Astrocyte (in vitro differentiated cells and primary cell): ENCODE data around the gene FSD1. TPM values are rescaled to one million over a fixed set of nuclear protein-coding genes. Genes with fewer than 3 reads are reported as not detected.
A peak's percentile ranks its signal among the peaks of the same experiment; 100 is the strongest.

Experiments used
- DNase-seq: peaks from one replicate; pipeline ENCODE4 v3.0.0-alpha.2; 2010; ENCODE audit warnings: low read depth
- FAIRE-seq: peaks from 2 replicates; lab custom pipeline; 2011; peaks lifted over from hg19 to GRCh38; lab: Jason Lieb, UNC
- H2AFZ ChIP-seq: 2 replicates; pipeline ENCODE4 v1.6.0; 2012; ENCODE audit warnings: low read depth, low read length, inconsistent platforms
- H3K27ac ChIP-seq: 2 replicates; pipeline ENCODE4 v1.5.1; 2011; ENCODE audit warnings: low read depth, low read length, inconsistent platforms
- H3K27me3 ChIP-seq: 2 replicates; pipeline ENCODE4 v1.6.0; 2011; ENCODE audit warnings: low read length, inconsistent platforms; ENCODE audit not compliant: insufficient read depth
- H3K36me3 ChIP-seq: 2 replicates; pipeline ENCODE4 v1.5.1; 2011; ENCODE audit warnings: low read length, inconsistent platforms; ENCODE audit not compliant: insufficient read depth
- H3K4me1 ChIP-seq: 2 replicates; pipeline ENCODE4 v1.5.1; 2011; ENCODE audit warnings: low read length, inconsistent platforms; ENCODE audit not compliant: insufficient read depth
- H3K4me2 ChIP-seq: 2 replicates; pipeline ENCODE4 v1.6.0; 2012; ENCODE audit warnings: low read length, inconsistent platforms
- H3K4me3 ChIP-seq: 2 replicates; pipeline ENCODE4 v1.5.1; 2011; ENCODE audit warnings: low read depth, mild to moderate bottlenecking, low read length, inconsistent platforms; ENCODE audit not compliant: insufficient read depth
- H3K79me2 ChIP-seq: 2 replicates; pipeline ENCODE4 v1.6.0; 2012; ENCODE audit warnings: mild to moderate bottlenecking, low read length, inconsistent platforms; ENCODE audit not compliant: insufficient read depth
- H3K9ac ChIP-seq: 2 replicates; pipeline ENCODE4 v1.6.0; 2012; ENCODE audit warnings: mild to moderate bottlenecking, low read length, inconsistent platforms
- H3K9me3 ChIP-seq: 2 replicates; pipeline ENCODE4 v1.5.1; 2012; ENCODE audit warnings: low read depth, mild to moderate bottlenecking, low read length, inconsistent platforms; ENCODE audit not compliant: insufficient read depth
- H4K20me1 ChIP-seq: 2 replicates; pipeline ENCODE4 v1.6.0; 2012; ENCODE audit warnings: low read length, inconsistent platforms; ENCODE audit not compliant: insufficient read depth
- H3K27ac Mint-ChIP-seq: one replicate; pipeline ENCODE4 v1.8.0; 2021; ENCODE audit warnings: mild to moderate bottlenecking, mixed read lengths; ENCODE audit not compliant: unreplicated experiment
- H3K27me3 Mint-ChIP-seq: one replicate; pipeline ENCODE4 v1.8.0; 2021; ENCODE audit warnings: low read depth, mixed read lengths; ENCODE audit not compliant: unreplicated experiment
- H3K36me3 Mint-ChIP-seq: one replicate; pipeline ENCODE4 v1.8.0; 2021; ENCODE audit warnings: low read depth, mixed read lengths; ENCODE audit not compliant: unreplicated experiment
- H3K4me1 Mint-ChIP-seq: one replicate; pipeline ENCODE4 v1.8.0; 2021; ENCODE audit warnings: low read depth, mixed read lengths; ENCODE audit not compliant: unreplicated experiment
- H3K4me3 Mint-ChIP-seq: one replicate; pipeline ENCODE4 v1.8.0; 2021; ENCODE audit warnings: mild to moderate bottlenecking, moderate library complexity, mixed read lengths; ENCODE audit not compliant: unreplicated experiment
- H3K9me3 Mint-ChIP-seq: one replicate; pipeline ENCODE4 v1.8.0; 2021; ENCODE audit warnings: mild to moderate bottlenecking, mixed read lengths; ENCODE audit not compliant: unreplicated experiment
- CTCF ChIP-seq: IDR thresholded peaks from 2 replicates; pipeline ENCODE4 v1.5.1; 2011; ENCODE audit warnings: low read depth, mild to moderate bottlenecking, inconsistent platforms, low read length, moderate library complexity; ENCODE audit not compliant: insufficient read depth
- EZH2 ChIP-seq: IDR thresholded peaks from 2 replicates; pipeline ENCODE4 v1.6.1; 2012; ENCODE audit warnings: mild to moderate bottlenecking, low read length, inconsistent platforms; ENCODE audit not compliant: insufficient read depth
- total RNA-seq: library from RNA; stranded (reverse); gene quantifications from 2 replicates; pipeline ENCODE4 v1.2.1, GENCODE V29; 2021

The FSD1 gene
- total RNA-seq, 1 donor from 2014 or later = 15.1 TPM

- no peak overlapping the region for H3K27ac Mint-ChIP-seq
- no peaks in the 10 kb centered on the region for H3K4me1 ChIP-seq
- H3K27me3 ChIP-seq = peaks cover 9% of the 10 kb centered on the region
- no peak overlapping the region for H2AFZ ChIP-seq
- H3K27ac ChIP-seq = no peak overlapping the region
- H3K4me2 ChIP-seq = no peak overlapping the region
- H3K9me3 ChIP-seq = no peaks in the 10 kb centered on the region
- FAIRE-seq (no peak), DNase-seq (peak; percentile 11)
- H3K79me2 ChIP-seq = no peaks in the 10 kb centered on the region
- no peaks in the 10 kb centered on the region for H4K20me1 ChIP-seq
- no peak overlapping the region for H3K9ac ChIP-seq
- no peaks in the 10 kb centered on the region for H3K36me3 ChIP-seq
- peaks cover 2% of the 10 kb centered on the region for H3K4me1 Mint-ChIP-seq
- H3K4me3 ChIP-seq = no peak overlapping the region
- peaks cover 15% of the 10 kb centered on the region for H3K27me3 Mint-ChIP-seq
- H3K9me3 Mint-ChIP-seq = no peaks in the 10 kb centered on the region
- H3K36me3 Mint-ChIP-seq = no peaks in the 10 kb centered on the region
- no peak for TF ChIP-seq EZH2
- no peak for TF ChIP-seq CTCF
- no peak overlapping the region for H3K4me3 Mint-ChIP-seq
Observed at GRCh38 chr19:4297901-4298809, 6.2 kb upstream of the FSD1 start.

- H3K27ac Mint-ChIP-seq = peak overlapping the region; percentile 47
- peaks cover 9% of the 10 kb centered on the region for H3K27me3 ChIP-seq
- H3K4me3 ChIP-seq = no peak overlapping the region
- TF ChIP-seq EZH2 (no peak), CTCF (no peak)
- H3K36me3 ChIP-seq = no peaks in the 10 kb centered on the region
- H3K79me2 ChIP-seq = no peaks in the 10 kb centered on the region
- H3K4me3 Mint-ChIP-seq = no peak overlapping the region
- H3K9ac ChIP-seq = no peak overlapping the region
- no peak overlapping the region for H3K27ac ChIP-seq
- H4K20me1 ChIP-seq = no peaks in the 10 kb centered on the region
- no peaks in the 10 kb centered on the region for H3K9me3 Mint-ChIP-seq
- no peaks in the 10 kb centered on the region for H3K36me3 Mint-ChIP-seq
- H3K27me3 Mint-ChIP-seq = peaks cover 15% of the 10 kb centered on the region
- no peak overlapping the region for H3K4me2 ChIP-seq
- FAIRE-seq (no peak), DNase-seq (no peak)
- no peaks in the 10 kb centered on the region for H3K4me1 ChIP-seq
- no peaks in the 10 kb centered on the region for H3K9me3 ChIP-seq
- peaks cover 2% of the 10 kb centered on the region for H3K4me1 Mint-ChIP-seq
- H2AFZ ChIP-seq = no peak overlapping the region
Observed at GRCh38 chr19:4298810-4299550, 5.4 kb upstream of the FSD1 start.
